GM19468 (cell line): ENCODE measurements around the gene RELT.

Experiments
- ATAC-seq: cut with Tn5 transposase; IDR thresholded peaks from one replicate; pipeline ENCODE4 v1.9.1; 2021; ENCODE audit warnings: mild to moderate bottlenecking, moderate library complexity, moderate number of reproducible peaks; ENCODE audit not compliant: unreplicated experiment; ENCODE audit errors: extremely low read depth

The RELT gene

DNA sequence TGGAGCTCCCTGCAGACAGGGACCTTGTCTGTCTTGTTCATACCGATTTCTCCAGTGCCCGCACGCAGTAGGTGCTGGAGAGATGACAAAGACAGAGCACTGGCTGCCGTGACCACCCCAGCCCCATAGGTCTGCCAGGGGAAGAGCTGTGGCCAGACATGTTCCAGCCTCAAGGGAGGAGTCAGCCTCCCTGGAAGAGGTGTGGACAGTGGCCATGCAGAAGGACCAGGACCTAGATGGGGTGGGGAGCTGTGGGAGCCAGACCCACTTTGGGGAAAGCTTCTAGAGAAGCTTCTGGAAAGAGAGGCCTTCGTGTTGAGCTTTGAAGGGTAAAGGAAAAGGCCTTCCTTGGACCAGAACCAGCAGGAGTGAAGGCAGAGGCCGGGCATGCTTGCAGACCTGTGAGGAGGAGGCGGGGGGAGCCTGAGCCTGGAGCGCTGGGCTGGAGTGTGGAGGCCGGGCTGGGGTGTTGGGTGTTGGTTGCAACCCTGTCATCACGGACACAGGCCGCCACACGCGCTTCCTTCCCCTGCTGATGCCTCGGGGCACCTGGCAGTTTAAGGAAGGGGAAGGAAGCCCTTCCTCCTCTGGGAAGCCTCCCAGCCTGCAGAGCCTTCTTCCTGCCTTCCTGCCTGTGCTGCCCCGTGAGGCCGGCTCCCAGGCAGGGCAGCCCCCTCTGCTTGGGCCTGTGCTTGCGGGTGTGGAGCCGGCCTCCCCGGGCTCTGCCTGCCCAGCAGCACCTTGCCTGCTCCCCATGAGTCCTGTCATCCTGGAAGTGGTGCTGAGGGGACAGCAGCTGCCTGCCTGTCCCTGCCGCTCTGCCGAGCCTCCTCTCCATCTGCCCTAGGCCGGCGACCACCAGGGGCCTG lies 12.3 kb downstream of the RELT start:
- no peak for ATAC-seq

DNA sequence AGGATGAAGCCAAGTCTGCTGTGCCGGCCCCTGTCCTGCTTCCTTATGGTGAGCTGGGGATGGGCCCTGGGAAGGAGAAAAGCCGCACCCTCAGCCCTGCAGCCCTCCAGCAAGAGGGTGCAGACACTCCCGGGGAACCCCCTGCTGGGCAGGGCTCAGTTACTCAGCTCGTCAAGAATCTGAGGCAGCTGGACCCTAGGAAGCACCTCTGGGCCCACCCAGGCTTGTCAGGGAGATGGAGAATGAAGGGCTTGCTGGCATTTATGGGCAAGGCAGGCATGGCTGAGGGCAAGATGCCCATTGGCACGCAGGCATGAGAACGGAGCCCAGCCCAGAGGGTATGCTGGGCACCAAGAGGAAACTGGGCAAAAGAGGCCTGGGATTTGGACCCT lies 12.9 kb downstream of the RELT start:
- ATAC-seq = no peak

DNA sequence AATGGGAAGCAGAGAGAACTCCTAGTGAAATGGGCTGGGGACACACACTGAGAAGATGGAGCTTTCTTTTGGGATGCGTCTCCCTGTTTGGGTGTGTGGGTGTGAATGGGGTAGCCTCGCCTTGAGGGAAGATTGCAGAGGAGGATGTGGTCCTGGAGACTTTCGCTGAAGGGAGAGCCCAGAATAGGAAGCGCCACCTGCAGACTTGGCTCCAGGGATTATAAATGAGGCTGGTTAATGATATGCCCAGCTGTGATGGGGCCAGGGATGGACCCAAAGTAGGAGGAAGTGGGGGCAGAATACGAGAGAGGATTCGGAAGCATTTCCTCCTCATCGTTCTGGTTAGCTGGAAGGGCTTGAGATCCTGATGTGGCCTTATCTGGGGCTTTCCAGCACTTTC lies 13.7 kb downstream of the RELT start:
- no peak for ATAC-seq

DNA sequence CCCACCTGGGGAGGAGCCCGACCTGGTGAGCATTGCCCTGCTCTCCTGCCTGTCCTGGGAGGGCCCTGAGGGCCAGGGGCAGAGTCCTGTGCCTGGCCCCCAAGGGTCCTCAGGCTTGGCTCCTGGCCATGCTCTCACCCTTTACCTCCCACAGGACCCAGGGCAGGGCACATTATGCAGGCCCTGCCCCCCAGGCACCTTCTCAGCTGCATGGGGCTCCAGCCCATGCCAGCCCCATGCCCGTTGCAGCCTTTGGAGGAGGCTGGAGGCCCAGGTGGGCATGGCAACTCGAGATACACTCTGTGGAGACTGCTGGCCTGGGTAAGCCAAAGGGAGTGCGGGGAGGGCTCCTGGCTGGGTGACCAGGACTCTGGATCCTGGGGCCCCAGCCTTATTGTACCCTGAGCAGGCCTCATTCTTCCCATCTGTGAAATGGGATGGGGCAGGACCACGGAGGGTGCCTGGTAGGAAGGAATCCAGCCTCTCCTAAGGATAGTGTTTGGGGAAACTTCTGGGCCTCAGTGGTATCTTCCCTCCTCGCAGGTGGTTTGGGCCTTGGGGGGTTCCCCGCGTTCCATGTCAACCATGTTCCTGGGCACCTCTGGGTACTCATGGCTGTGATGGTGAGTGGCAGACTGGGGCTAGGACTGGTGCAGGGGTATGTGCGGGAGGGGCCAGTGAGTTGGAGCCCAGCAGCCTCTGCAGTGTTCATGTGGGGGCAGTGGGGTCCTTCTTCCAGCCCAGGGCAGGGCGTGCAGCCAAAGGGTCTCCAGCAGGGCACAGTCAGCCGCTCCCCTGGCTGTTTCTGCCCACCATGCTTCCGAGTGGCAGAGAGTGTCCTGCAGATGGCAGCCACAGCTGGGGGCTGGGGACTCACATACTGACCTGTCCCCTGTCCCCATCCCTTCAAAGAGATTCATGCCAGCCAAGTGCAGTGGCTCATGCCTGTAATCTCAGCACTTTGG lies 14.7 kb downstream of the RELT start:
- ATAC-seq = no peak

DNA sequence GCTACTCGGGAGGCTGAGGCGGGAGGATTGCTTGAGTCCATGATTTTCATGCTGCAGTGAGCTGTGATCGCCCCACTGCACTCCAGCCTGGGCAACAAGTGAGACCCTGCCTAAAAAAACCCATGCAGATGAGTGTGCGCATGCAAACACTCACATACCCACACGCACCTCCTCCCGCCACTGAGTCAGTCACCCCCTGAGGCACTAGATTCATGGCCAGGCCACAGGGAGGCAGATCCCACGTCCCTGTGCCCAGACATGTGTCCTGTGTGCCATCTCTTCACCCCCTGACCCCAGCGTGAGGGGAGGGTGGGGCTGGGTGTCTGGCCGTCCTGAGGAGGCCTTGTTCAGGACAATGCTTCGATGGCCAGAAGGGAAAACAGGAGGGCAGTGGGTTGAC lies 15.5 kb downstream of the RELT start:
- no peak for ATAC-seq

DNA sequence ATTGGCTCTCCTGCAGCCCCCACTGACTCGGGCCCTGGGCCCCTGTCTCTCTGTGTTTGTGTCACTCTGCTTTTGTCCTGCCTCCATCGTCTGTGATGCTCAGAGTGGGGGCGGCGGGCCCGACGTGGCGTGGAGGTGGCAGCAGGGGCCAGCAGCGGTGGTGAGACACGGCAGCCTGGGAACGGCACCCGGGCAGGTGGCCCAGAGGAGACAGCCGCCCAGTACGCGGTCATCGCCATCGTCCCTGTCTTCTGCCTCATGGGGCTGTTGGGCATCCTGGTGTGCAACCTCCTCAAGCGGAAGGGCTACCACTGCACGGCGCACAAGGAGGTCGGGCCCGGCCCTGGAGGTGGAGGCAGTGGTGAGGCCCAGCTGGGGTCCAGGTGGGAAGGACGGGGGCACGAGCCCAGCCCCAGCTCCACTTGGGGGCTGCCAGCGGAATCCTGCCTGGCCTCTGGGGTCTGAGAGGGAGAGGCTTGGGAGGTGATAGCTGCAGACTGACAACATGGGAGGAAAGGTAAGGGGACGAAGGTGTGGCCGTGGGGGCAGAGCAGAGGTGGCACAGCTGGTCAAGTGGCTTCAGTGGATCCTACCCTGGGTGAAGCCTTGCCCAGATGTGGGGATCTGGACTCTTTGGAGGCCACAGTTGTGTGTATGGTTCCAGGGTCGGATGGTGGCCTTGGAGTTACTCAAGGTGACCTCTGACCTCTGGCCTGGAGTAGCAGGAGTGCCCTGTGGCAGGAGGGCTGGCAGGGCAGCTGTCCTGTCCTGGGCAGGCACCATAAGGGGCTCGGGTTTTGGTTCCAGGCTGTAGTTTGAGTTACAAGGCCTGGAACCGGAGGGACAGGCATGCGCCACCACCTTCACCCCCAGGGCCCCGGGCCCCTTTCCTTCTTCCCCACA lies 16.2 kb downstream of the RELT start:
- ATAC-seq = no peak

DNA sequence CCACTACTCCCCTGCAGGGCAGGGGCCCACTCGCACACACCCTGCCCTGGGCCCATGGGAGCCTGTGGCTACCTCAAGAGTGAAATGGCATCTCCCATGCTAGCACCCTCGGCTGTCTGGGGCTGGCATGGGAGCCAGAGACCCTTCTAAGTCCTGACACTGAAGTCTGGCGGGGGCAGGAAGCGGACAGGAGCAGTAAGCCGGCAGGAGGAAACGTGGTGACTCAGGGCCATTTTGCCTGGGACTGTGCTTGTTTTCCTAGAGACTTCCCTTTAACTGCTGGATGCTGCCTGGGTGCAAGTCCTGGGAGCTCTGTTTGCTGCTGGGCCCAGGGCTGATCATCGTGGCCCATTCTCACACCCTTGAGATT lies 16.8 kb downstream of the RELT start:
- ATAC-seq = no peak

DNA sequence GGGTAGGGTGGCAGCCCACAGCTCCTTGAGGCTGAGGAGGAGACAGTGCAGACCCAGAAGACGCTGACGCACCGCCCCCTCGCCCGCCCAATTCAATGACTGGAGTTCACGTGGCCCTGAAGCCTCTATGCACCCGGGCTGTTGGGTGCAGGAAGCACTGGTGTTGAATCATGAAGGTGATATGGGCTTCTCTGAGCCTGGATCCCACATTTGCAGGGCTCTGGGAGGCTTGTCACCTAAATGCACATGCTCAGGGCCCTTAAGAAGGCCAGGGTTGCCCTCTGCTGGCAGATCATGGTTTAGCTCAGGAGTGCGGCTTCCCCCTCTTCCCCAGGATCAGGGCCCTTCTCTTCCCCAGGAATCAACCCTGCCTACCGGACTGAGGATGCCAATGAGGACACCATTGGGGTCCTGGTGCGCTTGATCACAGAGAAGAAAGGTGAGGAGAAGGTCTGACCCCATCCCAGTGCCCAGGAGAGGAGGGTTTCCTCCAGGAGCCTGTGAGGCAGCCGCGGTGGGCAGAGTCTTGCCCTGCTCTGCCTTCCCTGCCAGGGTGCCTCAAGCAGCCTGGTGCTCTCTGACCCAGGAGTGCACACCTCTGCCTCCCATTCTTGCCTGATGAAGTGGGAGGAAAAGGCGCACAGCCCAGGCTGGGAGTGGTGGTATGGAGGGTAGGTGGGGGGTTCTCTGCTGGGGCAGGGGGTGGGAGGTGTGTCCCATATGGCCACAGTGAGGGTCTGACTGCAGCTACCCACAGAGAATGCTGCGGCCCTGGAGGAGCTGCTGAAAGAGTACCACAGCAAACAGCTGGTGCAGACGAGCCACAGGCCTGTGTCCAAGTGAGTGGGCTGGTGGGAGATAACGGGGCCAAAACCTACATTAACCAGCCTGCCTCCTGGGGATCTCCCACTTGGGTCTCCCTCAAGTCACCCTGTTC lies 17.5 kb downstream of the RELT start:
- no peak for ATAC-seq

DNA sequence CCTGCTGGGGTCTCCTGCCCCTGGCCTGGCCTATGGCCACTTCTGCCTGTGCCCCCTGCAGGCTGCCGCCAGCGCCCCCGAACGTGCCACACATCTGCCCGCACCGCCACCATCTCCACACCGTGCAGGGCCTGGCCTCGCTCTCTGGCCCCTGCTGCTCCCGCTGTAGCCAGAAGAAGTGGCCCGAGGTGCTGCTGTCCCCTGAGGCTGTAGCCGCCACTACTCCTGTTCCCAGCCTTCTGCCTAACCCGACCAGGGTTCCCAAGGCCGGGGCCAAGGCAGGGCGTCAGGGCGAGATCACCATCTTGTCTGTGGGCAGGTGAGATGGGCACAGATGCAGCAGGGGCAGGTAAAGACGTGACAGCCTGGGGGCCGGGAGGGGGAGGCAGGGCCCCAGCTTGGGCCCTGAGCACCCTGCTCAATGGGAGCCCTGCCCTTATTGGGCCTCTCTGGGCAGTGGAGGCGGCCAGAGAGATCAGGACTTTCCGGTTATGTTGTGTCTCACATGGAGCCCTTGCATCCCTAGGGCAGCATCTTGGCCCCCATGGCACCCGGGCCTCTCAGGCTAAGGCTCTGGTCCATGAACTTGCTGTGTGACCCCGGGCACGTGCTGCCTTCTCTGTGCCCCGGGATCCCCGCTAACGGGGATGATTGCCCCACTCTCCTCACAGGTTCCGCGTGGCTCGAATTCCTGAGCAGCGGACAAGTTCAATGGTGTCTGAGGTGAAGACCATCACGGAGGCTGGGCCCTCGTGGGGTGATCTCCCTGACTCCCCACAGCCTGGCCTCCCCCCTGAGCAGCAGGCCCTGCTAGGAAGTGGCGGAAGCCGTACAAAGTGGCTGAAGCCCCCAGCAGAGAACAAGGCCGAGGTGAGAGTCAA lies 18.5 kb downstream of the RELT start:
- ATAC-seq = no peak

DNA sequence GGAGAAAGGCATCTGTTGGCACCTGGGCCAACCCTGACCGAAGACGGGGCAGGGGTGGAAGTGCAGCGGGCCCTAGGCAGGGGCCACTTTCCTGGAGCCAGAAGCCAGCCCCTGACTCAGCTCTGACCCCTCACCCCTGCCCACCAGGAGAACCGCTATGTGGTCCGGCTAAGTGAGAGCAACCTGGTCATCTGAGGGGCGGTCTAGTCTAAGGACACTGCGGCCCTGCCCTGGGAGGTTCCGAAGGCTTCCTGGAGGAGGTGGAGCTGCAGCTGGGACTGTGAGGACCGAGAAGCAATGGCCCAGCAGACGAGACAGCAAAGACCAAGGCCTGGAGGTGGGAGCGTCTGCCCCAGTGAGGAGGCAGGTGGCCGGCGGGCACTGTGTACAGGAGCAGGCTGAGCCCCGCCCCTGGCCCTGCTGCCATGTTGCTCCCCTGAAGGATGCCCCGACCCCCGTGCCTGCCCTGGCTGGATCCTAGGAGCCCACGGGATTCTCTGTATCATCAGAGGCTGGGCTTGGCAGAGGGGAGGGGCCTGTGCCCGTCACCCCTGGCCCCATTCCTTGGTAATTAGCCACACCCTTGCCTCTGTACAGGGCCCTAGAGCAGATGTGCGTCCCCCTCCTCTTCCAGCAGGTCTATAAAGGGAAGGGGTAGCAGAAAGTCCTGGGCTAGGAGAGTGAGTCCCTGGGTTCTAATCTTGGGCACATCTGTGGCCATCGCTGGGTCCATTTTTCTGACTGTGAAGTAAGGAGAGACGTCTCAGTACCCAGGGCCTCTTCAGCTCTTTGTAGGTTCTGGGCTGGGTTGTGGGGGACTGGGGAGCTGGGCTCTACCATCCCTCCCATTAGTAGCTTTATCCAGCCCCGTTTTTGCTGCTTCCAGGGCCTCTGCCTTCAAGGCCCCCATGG lies 19.4 kb downstream of the RELT start:
- no peak for ATAC-seq

DNA sequence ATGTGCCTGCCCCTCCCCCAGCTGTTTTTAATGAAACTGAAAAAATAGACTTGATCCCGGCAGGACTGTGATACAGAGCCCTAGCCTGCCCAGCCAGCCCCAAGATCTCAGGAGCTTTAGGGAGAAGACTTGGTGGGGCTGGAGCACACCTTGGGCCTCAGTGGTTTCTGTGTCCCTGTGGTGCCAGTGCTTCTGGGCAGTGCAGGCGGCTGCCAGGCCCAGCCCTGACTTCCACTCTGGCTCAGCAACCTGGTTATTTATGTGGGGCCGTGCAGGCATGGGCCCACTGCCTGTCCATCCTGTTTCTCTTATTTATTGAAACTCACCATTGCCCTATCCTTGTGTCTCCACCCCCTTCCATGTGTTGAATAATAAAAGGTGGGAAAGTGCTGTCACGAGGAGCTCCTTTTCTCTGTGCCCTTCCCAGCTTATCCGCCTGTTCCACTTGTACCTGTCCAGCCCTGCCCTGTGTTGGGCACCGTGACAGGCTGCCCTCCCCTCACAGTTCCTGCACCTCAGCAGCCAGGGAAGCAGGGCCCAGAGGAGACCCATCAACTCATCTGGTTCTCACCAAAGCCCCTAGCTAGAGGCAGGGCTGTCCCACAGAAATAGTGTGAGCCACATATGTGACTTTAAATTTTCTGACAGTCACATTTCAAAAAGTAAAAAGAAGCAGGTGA lies 20.2 kb downstream of the RELT start:
- ATAC-seq = no peak

DNA sequence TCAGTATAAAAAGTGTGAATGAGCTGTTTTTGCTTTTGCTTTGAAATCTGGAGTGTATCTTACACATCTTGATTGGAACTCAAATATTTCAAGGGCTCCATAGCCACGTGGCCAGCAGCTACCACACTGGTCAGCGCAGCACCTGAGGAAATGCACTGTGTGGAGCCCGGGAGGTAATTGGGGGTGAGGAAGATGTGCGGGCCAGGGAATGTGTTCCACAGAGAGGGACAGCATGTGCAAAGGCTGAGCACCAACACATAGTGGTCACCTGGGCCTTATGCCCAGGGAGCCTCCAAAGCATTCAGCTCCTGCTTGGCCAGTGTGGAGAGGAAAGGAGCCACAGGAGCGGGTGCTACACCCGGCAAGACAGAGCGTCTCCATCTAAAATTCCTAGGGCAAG lies 20.8 kb downstream of the RELT start:
- ATAC-seq = no peak

DNA sequence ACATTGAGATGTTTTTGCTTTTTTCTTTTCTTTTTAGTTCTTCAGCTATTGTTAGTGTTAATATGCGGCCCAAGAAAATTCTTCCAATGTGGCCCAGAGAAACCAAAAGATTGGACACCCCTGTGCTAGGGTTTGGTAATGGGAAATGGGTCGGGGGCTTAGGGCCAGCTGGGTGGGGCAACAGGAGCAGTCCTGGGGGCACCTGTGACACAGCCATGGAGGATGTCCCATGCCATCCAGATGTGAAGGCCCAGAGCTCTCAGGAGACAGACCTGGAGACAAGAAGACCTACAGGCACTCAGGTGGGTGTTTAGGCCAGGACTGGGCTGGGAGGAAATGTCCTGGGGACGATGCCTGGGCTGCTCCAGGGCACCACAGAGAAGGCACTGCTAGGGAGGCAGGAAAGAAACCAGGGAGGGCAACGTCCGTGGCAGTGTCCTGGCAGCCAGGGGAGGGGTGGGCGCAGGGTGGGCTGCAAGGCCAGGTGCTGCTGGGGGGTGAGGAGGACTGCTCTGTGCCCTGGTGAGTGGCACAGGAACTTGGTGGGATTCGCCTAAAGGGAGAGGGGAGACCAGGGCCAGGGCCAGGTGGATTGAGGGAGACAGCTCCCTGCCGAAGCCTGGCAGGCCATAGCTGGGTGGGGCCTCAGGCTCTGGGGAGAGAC lies 21.4 kb downstream of the RELT start:
- ATAC-seq = no peak

DNA sequence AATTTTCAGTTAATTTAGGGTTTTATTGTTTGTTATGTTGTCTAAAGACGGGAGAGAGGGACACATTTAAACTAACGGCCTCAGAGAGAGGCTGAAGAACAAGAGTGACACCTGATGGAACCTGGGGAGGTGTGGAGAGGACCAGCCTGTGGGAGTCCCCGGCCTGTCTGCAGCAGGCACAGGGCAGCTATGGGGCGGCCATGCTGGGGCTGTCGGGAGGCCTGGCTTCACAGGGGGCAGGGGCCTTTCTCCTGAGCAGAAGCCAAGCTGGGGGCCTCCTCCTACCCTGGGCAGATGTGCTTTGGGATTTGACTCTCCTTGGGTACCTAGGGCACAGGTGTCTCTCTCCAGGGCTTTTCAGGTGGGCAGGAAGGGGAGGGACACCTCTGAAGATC lies 21.9 kb downstream of the RELT start:
- ATAC-seq = no peak

DNA sequence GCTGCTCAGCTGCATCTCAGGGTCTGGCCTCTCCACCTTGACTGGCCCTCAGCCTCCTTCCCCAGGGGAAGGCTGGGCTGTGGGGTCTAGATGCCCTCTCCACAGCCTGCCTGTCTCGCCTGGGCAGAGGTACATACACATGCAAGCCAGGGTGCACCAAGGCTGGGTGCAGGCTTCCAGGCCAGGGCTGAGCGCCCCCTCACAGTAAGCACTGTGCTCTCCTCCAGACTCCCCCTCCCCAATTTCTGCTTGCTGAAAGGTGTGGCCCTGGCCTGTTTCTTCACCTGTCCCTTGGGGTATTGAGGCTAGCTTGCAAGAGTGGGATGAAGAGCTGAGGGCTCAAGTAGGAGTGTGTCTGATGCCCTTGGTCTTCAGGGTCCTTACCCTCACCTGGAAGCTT lies 22.5 kb downstream of the RELT start:
- no peak for ATAC-seq

DNA sequence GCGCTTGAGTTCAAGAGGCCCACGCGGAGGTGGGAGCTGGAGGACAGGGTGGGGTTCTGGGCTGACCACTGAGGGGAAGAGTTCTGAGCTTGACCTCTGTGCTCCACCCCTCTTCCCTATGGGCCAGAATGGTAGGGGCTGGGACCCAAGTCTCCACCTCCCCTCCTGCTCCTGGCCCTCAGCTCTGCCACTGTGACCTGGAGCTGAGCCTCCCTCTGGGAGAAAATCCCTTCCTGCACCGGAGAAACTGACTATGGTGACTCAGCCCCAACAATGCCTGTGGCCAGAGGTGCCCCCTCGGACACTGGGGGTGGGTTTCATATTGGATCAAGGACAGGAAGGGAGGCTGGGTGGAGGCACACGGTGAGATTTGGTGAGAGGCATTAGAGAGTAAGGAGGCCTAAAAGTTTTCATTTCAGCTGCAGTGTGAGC lies 23.0 kb downstream of the RELT start:
- ATAC-seq = no peak
